ENCODE measurements around the gene SLC7A9. TPM values are rescaled to one million over a fixed set of nuclear protein-coding genes. Genes with fewer than 3 reads are reported as not detected.

The SLC7A9 gene
- total and polyA plus RNA-seq, 2 of the 13 experiments (the other 11 are each of a cell fraction or from before 2014, with no cell fraction given) = 4.7 to 8.3 TPM

GRCh38 chr19:32857584-32857983, 12.0 kb downstream of the SLC7A9 start:
- BruUV-seq (replicated peaks) = no TSS peak
- no peak overlapping the region for H2AFZ ChIP-seq (ENCODE audit: low read length)
- POLR2A ChIA-PET = no interaction called here
- no peak for TF ChIP-seq BRD4 (CRISPR knock-in tag; IDR thresholded peaks at IDR 0.05)
- no peak for TF ChIP-seq TRIM24 (CRISPR knock-in tag; IDR thresholded peaks at IDR 0.05)
- TF ChIP-seq FOXM1 (CRISPR knock-in tag; IDR thresholded peaks at IDR 0.05) = no peak
- no peak for TF ChIP-seq RAD51 (IDR thresholded peaks at IDR 0.05; ENCODE audit: borderline replicate concordance)
- TF ChIP-seq PRDM4 (CRISPR knock-in tag; IDR thresholded peaks at IDR 0.05; ENCODE audit: borderline replicate concordance) = no peak
- TF ChIP-seq SMAD1 (CRISPR knock-in tag; IDR thresholded peaks at IDR 0.05; ENCODE audit: borderline replicate concordance, low read depth) = no peak
- TF ChIP-seq, protein P1, sequence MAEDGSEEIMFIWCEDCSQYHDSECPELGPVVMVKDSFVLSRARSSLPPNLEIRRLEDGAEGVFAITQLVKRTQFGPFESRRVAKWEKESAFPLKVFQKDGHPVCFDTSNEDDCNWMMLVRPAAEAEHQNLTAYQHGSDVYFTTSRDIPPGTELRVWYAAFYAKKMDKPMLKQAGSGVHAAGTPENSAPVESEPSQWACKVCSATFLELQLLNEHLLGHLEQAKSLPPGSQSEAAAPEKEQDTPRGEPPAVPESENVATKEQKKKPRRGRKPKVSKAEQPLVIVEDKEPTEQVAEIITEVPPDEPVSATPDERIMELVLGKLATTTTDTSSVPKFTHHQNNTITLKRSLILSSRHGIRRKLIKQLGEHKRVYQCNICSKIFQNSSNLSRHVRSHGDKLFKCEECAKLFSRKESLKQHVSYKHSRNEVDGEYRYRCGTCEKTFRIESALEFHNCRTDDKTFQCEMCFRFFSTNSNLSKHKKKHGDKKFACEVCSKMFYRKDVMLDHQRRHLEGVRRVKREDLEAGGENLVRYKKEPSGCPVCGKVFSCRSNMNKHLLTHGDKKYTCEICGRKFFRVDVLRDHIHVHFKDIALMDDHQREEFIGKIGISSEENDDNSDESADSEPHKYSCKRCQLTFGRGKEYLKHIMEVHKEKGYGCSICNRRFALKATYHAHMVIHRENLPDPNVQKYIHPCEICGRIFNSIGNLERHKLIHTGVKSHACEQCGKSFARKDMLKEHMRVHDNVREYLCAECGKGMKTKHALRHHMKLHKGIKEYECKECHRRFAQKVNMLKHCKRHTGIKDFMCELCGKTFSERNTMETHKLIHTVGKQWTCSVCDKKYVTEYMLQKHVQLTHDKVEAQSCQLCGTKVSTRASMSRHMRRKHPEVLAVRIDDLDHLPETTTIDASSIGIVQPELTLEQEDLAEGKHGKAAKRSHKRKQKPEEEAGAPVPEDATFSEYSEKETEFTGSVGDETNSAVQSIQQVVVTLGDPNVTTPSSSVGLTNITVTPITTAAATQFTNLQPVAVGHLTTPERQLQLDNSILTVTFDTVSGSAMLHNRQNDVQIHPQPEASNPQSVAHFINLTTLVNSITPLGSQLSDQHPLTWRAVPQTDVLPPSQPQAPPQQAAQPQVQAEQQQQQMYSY (CRISPR knock-in tag; IDR thresholded peaks at IDR 0.05) = no peak
- TF ChIP-seq, protein P2, sequence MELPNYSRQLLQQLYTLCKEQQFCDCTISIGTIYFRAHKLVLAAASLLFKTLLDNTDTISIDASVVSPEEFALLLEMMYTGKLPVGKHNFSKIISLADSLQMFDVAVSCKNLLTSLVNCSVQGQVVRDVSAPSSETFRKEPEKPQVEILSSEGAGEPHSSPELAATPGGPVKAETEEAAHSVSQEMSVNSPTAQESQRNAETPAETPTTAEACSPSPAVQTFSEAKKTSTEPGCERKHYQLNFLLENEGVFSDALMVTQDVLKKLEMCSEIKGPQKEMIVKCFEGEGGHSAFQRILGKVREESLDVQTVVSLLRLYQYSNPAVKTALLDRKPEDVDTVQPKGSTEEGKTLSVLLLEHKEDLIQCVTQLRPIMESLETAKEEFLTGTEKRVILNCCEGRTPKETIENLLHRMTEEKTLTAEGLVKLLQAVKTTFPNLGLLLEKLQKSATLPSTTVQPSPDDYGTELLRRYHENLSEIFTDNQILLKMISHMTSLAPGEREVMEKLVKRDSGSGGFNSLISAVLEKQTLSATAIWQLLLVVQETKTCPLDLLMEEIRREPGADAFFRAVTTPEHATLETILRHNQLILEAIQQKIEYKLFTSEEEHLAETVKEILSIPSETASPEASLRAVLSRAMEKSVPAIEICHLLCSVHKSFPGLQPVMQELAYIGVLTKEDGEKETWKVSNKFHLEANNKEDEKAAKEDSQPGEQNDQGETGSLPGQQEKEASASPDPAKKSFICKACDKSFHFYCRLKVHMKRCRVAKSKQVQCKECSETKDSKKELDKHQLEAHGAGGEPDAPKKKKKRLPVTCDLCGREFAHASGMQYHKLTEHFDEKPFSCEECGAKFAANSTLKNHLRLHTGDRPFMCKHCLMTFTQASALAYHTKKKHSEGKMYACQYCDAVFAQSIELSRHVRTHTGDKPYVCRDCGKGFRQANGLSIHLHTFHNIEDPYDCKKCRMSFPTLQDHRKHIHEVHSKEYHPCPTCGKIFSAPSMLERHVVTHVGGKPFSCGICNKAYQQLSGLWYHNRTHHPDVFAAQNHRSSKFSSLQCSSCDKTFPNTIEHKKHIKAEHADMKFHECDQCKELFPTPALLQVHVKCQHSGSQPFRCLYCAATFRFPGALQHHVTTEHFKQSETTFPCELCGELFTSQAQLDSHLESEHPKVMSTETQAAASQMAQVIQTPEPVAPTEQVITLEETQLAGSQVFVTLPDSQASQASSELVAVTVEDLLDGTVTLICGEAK (IDR thresholded peaks at IDR 0.05) = no peak
- TF ChIP-seq, protein P2 (CRISPR knock-in tag; IDR thresholded peaks at IDR 0.05) = peak; percentile 81

More at GRCh38 chr19:32857584-32857983, 12.0 kb downstream of the SLC7A9 start:
- Histone ChIP-seq H3K9ac (ENCODE audit: insufficient read depth, low read depth, low read length) (no peak overlapping the region), H3K27me3 (ENCODE audit: control insufficient read depth in 1 of 2, insufficient read depth in 2 of 2, low read length in 2 of 2) (no peaks in the 10 kb centered on the region), H3K27ac (ENCODE audit: extremely low read length, insufficient read depth, low read length) (no peak overlapping the region), H3K79me2 (ENCODE audit: insufficient read depth, low read length) (no peaks in the 10 kb centered on the region), H3K9me3 (ENCODE audit: low read length) (no peaks in the 10 kb centered on the region), H3K4me3 (replicated peaks in 1 of 3; ENCODE audit: insufficient read depth in 1 of 3, low read depth in 2 of 3, low read length in 3 of 3) (no peak overlapping the region), H3K4me2 (ENCODE audit: low read depth, low read length) (no peak overlapping the region), H4K20me1 (ENCODE audit: insufficient read depth, low read length) (no peaks in the 10 kb centered on the region), H3K4me1 (ENCODE audit: insufficient read depth, low read length) (no peaks in the 10 kb centered on the region), H3K36me3 (replicated peaks in 1 of 2; ENCODE audit: control insufficient read depth in 1 of 2, insufficient read depth in 2 of 2, low read length in 2 of 2) (peaks cover 0 to 6% of the 10 kb centered on the region in 2 experiments; a peak in 2 of 5 replicates)
- intact Hi-C loops (cut with micrococcal nuclease; ENCODE audit: unreplicated experiment) = no loop called here
- FAIRE-seq (no peak), DNase-seq (ENCODE audit: low spot score) (no peak), ATAC-seq (no peak)
- CTCF ChIA-PET (ENCODE audit: low intra/inter-chr PET ratio, low total read pairs) = no interaction called here
- 95% methylated on average over 5 of the region's 5 CpGs for WGBS (ENCODE audit: low lambda C conversion rate)
- in situ Hi-C loops (cut with HindIII; ENCODE audit: extremely low pct_ligation_motif_present, low pct_unique_long_range_greater_than_20kb) = no loop called here
